Activated CD4-positive, alpha-beta T cell treated with anti-CD3 and anti-CD28 coated beads, Interleukin-2, amount 50 U/mL, for 24 hours (primary cell): ENCODE data around the gene KERA.

Experiments
- DNase-seq, 2 donors: peaks; one replicate each; pipeline ENCODE4 v3.0.0-alpha.2; 2020; ENCODE audit warnings: low read depth in 1 of 2, low spot score in 1 of 2

The KERA gene

DNA sequence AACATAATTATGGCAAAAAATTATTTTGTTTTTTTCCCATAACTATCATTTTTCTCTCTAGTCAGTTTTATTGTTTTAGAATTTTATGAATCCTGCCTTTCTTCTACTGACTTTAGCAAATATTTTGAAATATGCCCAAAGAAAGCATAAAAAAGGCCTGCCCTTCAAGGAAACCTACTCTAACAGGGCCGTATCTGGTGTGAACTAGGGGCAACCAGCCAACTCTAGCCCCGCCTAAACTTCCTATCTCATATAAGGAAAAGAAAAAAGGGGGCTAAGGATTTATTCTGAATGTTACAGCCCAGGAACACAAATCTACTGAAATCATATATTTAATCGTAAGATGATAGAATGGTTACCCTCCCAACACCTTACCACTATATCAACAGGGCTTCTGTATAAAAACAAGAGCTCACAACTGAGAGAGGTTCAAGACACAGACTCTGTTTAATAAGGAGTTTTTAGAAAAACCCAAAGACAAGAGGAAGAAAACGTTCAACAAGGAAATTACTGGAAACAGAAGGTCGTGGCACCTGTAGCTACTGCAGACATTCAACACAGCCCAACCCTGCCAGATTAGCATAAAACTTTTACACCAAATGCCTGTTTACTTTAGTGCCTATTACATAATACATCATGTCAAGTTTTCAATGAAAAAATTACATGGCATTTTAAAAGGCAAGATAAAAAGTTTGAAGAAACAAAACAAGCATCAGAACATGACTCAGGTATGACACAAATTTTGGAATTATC, 40.1 kb downstream of the KERA start:
- DNase-seq, result no peak

DNA sequence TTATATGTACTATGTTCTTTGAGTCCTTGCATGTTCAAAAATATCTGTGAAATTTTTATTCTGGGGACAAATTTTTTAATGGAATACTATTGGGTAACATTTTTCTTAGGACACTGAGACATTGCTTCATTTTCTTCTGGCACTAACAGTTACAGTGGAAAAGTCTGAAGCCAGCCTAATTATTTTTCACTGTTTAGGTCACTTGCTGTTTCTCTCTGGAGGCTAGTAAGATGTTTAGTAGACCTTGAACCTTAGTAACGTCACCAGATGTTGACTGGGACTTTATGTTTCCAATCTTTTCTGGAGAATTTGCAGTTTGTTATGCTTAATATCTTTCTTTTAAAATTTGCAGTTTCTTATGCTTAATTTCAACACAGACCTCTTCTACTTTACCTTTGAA, 40.8 kb downstream of the KERA start:
- no peak for DNase-seq

DNA sequence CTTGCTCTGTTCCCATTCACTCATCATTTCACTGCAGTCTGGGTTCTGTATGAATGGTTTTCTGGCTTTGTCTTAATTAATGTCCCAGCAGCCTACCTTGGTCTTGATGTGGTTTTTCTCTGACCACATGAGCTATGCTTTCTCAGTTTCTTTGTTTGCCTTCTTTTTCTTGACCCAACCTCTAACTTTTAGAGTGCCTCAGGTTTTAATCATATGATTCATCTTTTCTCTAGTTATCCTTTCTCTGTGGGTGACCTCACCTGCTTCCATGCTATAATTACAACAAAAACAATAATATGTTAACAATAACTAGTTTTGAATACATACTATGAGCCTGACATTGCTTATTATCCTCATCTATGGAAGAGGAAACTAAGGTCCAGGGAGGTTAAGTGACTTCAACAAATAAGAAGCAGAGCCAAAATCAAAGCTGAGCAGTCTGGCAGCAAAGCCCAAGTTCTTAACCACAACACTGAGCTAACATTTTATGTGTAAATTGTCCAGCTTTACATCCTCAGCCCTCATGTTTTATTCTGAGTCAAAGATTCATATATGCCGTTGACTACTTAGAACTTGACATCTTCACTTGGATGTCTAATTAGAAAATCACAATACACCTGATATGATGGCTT, 48.4 kb downstream of the KERA start:
- no peak for DNase-seq

DNA sequence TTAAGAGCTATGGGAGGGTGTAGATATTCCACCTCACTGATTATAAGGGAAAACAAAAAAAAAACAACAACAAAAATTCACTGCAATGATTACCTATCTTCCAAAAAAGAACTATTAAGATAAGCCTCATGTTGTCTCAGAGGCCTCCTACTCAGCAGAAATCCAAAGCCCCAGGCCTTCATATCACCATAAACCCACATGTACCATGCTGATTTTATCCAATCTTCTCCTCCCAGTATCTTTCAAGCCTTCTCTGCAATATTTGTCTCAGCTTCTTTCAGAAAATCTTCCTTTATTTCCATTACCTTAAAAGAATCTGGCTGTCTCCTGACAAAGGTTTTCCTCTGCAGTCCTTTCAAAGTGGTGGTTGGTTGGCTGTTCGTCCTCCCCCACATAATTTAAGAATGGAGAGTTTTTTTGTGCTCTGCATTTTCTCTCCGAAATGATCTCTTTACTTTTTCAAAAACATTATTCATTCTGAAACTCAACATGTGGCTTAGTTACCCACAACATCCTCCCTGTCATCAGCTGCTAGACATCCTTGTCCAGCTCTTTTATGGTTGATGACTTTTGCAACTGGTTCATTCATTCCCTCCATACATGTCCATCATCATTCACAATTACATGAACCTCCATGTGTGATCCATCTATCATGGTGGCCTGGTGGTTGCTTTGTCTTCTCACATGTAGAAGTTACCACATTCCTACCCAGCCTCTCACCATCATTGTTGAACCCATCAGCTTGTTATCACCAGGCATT, 50.1 kb downstream of the KERA start:
- DNase-seq, result no peak

DNA sequence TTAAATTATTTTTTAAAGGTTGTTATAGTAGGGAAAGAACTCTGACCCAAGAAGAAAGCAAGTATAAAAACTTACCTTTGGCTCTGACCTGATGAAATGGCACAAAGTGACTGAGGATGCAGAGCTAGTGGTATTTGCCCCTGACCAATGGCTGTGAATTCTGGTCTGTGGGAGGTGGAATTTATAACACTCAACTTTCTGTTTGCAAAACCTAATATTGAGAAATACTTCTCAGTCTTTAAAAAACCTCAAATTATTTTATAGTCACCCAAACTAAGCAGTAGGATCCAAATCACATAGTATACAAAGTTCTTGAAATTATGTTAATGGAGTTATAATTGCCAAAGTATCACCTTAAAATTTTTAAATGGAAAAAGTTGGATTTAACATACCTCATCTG, 53.0 kb downstream of the KERA start, which contains the start of gene EPYC:
TSS of gene EPYC (minus strand) at position 101 of the 400 bp plus-strand sequence. CDS start 2,407 bp downstream, outside the sequence.
- DNase-seq, result no peak

DNA sequence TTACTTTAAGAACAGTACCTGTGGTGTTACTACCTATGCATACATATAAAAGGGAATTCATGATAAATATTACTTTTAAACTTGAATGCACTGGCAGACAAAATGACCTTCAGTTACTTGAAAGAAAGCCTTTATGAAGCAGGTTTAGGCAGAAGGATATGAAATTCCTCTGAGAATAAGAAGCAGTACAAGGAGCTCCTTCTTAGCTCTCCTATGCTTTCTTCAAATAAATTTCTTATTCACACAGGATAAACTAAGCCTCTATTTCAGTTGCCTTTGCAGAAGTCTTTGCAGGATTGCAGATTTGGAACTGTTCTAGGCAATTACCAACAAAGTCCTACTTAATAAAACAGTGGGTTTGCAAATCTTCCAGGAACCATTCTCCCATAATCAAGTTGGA, 54.1 kb downstream of the KERA start:
- DNase-seq, result no peak

DNA sequence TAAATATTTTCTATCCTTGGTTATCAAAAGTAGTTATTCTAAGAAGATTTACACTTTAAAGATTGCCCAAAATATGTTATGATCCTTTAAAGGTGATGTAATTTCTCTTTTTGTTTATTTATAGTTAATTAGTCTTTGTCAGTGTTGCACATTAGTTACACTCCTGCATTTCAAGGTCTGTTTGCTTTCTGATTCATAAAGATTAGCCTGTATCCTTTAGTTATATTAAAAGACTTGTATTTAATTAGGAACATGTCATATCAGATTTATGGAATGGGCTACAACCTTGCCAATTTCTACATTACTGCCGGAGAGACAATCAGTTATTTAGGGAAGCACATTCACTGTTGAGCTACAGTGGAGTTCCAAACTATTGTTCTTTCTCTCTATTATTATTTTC, 56.5 kb downstream of the KERA start:
- no peak for DNase-seq
